Measurements from ENCODE around the gene MAPKAP1.

The MAPKAP1 gene

GRCh38 chr9:125476645-125477044, 230.4 kb downstream of the MAPKAP1 start:
- DNase-seq, result no peak

DNA sequence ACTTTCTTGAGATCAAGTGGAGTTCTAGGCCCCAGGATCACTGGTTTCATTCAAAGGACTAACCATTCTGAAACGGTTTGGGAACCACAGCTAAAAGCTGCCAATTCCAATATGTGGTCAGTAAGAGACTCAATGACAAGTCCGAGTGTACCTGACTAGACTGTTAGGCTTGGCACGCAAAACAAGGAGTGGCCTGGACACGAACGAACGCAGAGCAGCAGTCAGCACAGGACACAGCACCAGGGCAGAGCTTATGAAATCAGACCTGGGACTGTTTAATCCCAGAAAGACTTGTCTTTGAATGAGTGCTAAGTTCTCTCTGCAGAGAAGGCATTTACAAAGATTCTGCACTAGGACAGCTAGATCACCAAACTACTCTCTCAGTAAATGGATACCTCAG, 231.6 kb downstream of the MAPKAP1 start:
- DNase-seq, result no peak

GRCh38 chr9:125472926-125473701, 233.9 kb downstream of the MAPKAP1 start:
- no peak for DNase-seq

DNA sequence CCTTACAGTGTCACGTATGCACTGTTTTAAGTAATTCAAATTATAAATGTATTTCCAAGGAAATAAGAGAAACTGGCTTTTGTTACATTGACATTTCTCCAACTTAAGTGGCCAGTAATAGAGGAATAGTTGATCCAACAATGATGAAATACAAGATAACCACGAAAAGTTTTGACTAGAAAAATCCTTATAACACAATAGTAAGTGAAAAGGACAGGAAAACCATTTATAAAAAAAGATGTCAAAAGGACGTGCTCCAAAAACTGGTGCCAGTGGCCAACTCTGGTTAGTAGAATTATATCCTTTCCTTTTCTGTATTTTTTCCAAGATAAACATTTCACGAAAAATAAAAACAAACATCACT, 234.5 kb downstream of the MAPKAP1 start:
- no peak for DNase-seq

GRCh38 chr9:125470767-125471580, 236.0 kb downstream of the MAPKAP1 start:
- no peak for DNase-seq

DNA sequence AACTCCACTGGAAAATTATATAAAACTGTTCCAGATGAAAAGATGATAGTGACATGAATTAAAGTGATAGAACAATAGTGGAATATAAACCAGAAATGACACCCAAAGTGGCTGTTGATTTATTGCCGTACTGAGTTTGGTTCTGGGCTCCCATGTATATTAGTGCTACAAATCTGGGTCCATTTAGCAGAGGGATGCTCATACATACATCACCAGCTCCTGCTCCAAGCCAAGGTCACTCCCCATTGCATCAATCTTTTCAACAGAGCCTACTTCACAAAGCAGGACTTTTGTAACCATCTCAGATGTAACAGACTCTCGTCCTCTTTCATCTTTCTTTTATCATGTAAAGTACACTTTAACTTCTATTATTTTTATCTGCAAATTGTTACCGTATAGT, 236.8 kb downstream of the MAPKAP1 start:
- no peak for DNase-seq

GRCh38 chr9:125468646-125469045, 238.4 kb downstream of the MAPKAP1 start:
- no peak for DNase-seq

DNA sequence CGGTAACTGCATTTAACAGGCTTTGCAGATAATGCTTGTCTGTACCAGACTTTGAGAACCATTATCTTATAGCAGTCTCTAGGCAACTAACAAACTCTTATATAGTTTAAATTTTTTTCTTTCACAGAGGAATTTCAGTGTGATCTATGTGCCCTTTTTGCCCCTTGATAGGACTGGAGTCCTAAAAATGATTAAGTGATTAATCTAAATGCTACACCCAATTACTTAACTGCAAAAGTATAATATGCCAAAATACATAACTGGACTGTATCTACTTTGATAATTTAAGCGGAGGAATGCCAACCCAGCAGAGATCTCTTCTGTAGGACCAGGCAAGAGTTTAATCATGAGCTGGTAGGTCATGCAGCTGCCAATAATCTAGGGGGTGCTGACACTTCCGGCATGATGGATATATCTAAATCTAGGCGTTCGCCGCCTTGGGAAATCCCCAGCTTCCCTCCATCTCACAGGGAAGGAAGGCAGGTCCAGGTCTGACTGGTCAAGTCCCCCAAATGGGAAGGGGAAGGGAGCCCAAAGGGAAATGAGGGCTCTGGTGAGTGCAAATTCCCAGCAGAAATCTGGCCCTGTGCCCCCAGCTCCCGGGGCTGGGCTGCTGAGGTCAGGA, 239.8 kb downstream of the MAPKAP1 start:
- DNase-seq, result no peak

- no peak for DNase-seq
Observed at GRCh38 chr9:125466411-125466810, 240.6 kb downstream of the MAPKAP1 start.

DNA sequence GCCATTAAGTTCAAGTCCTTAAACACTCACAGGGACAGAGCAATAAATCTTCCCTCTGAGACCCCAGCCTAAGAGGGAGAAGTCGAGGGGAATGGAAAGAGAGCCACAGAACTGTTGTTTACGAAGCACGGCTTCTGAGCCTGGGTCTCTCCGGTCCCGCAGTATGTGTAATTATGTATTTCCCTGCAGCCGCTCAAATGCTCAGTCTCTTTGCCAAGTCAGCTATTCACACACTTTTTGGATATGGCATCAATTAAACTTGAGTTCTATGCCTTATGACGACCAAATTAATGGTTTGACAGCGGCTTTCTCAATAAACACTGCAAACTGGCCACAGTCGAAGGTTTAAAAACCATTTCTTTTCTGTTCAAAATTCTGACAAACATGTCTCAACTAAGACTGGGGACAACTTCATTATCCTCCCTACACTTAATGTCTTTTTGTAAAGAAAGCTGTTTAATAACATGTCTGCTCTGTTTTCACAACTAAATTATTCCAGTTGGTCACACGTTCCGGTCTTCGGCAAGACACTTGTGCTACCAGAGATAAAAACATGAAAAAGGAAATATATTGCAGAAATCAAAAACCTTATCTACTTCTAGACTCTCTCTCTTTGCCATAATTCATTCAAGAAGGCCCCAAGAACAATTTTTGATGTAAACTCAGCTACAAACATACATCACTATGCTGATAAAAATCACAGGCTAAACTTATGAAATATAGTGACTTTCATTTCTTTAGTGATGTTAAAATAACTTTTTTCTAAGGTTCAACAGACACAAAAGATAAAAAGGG, 242.2 kb downstream of the MAPKAP1 start:
- no peak for DNase-seq

GRCh38 chr9:125463926-125464325, 243.1 kb downstream of the MAPKAP1 start:
- no peak for DNase-seq

GRCh38 chr9:125462861-125463291, 244.1 kb downstream of the MAPKAP1 start:
- DNase-seq, result no peak

- DNase-seq, result no peak
Observed at GRCh38 chr9:125461636-125462190, 245.3 kb downstream of the MAPKAP1 start.

- DNase-seq, result no peak
Observed at GRCh38 chr9:125460883-125461635, 245.9 kb downstream of the MAPKAP1 start.

DNA sequence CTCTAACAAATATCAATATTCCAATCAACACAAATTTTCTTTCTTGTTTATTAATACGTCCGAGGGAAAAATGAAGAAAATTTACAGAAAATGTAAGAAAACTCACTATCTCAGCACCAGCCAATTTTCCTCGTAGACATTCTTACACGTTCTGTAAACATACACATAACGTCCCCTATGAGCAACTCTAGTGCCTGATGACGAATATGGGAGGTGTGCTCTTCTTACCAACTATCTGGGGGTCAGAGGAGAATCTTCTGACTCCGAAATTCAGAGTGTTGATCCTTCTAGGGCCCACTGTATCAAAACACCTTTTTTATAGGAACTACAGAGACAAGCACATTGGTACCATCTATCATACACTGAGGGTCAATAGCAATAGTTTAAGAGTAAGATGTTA, 246.7 kb downstream of the MAPKAP1 start:
- no peak for DNase-seq

- DNase-seq, result no peak
Observed at GRCh38 chr9:125457357-125457756, 249.7 kb downstream of the MAPKAP1 start.

DNA sequence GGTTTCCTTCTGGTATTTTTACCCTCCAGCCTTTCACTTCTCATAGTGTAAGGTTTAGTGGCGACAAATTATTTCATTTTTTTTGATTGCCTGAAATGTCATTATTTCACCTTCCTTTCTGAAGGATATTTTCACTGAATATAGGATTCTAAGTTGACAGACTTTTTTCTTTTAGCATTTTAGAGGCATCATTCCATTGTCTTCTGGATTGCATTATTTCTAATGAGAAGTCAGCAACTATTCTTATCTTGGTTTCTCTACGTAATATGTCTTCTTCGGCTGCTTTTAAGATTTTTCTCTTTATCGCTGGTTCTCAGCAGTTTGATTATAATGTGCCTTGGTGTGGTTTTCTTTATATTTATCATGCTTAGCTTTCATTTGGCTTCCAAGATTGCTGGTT, 251.1 kb downstream of the MAPKAP1 start:
- DNase-seq, result no peak

GRCh38 chr9:125455132-125455531, 251.9 kb downstream of the MAPKAP1 start:
- DNase-seq, result no peak

- no peak for DNase-seq
Observed at GRCh38 chr9:125447202-125447802, 259.7 kb downstream of the MAPKAP1 start.

GRCh38 chr9:125446561-125447094, 260.4 kb downstream of the MAPKAP1 start:
- DNase-seq, result no peak

GRCh38 chr9:125444956-125445506, 262.0 kb downstream of the MAPKAP1 start:
- no peak for DNase-seq

Data from SW 1271 (cell line).